KG1 (cell line): Measurements from ENCODE around the gene TRAPPC6A.
A peak's percentile ranks its signal among the peaks of the same experiment; 100 is the strongest.
"Not testable (repeated sequence)": the region's sequence is repeated elsewhere in the genome, so short reads cannot be mapped to it uniquely, and the experiment has no call there.

Experiments
- DNase-seq: peaks from one replicate; lab custom pipeline; 2025; lab: John Stamatoyannopoulos, UW

Gene TRAPPC6A

GRCh38 chr19:45130236-45130635, 47.8 kb downstream of the TRAPPC6A start:
- DNase-seq, result no peak

GRCh38 chr19:45128806-45129205, 49.2 kb downstream of the TRAPPC6A start:
- no peak for DNase-seq

DNA sequence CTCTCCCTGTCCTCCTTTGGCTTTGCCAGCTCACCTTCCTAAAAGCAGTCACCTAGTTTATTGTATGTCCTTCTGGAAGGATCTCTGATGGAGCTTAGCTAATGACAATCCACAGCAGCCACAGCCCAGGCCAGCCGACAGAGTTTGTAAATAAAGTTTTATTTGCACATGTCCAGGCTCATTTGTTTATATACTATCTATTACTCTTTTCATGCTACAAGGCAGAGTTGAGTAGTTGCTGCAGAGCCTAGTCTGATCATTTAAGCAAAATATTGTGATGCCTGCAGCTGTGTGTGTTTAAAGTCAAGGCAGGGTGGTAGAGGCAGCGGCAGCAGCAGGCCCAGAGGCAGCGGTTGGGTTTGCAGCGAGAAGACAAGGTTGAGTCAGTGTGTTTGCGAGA, 49.9 kb downstream of the TRAPPC6A start:
- no peak for DNase-seq

GRCh38 chr19:45126654-45127053, 51.4 kb downstream of the TRAPPC6A start:
- DNase-seq, result no peak

DNA sequence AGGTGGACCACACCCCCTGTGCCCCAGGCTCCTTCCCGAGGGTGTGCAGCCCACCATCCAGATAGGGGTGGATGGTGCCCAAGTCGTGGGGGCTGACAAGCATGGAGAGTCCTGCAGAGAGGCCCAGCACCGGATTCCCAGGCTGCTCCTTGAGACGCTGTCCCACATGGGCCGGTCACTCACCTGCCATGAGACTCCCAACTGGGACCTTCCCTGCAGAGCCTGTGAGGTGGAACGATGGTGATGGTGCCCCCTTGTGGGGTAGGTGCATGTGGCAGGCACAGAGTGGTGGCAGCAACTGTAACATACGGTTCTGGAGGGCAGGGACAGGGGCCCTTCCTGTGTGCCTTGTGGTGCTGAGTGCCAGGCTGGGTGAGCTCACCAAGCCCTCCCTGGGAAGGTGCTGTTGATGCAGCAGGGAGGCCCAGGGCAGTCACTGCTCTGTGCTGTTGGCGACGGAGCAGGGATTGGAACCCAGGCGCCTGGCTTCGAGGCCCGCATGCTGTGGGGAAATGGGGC, 52.0 kb downstream of the TRAPPC6A start:
- peak; percentile 20 for DNase-seq

DNA sequence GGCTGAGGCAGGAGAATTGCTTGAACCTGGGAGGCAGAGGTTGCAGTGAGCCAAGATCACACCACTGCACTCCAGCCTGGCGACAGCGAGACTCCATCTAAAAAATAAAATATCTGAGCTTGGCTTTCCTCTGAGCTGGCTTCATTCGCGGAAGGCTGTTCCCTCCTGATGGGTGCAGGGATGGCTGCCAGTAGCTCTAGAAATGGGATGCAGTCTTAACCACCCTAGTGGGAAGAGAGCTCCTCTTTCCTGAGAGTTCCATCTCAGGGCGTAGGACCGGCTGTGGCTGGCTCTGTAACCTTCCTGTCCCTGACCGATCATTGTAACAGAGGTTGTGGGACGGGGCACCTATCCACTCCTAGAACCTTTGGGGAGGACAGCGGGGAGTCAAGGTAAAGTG, 52.7 kb downstream of the TRAPPC6A start:
- no peak for DNase-seq

GRCh38 chr19:45124021-45124420, 54.0 kb downstream of the TRAPPC6A start:
- DNase-seq, result no peak

DNA sequence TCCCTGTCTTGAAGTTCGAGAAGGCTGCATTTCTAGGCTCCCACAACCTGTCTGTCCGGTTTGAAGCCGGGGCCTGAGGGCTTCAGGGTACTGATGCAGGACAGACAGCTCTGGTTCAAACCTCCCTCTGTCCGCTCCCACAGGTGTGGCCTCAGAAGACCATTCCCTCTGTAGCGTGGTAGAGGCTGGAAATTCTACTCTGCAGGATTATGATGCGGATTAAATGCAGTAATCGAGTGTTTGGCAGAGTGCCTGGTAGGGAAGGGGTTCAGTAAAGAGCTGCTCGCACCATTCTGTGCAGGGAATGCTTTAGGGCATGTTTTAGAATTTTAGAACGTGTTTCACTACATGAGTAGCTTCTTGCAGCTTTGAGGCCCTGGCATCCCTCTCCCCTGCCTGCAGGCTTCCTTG, 54.6 kb downstream of the TRAPPC6A start:
- DNase-seq, result no peak

GRCh38 chr19:45122832-45123231, 55.2 kb downstream of the TRAPPC6A start:
- no peak for DNase-seq

- no peak for DNase-seq
Observed at GRCh38 chr19:45121827-45122345, 56.2 kb downstream of the TRAPPC6A start.

DNA sequence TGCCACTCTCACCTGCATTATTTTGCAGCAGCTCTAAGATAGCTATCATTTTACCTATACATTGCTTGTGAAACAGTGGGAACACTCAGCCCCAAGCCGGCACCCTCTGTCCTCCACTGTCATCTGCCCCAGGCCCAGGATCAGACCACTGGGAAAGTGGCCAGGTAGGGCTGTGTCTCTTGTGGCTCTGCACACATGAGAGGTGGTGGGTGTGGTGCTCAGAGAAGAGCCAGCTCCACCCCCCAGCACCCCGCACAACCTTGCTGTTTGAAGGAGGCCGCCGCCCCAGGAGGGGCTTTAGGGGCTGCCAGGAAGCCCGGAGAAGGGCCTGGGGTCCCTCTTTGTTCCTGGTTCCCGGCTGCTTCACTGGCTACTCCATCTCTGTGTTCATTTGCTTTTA, 58.5 kb downstream of the TRAPPC6A start:
- no peak for DNase-seq

GRCh38 chr19:45118591-45119355, 59.3 kb downstream of the TRAPPC6A start:
- not testable (repeated sequence) for DNase-seq

- DNase-seq, result no peak
Observed at GRCh38 chr19:45118106-45118505, 59.9 kb downstream of the TRAPPC6A start.

GRCh38 chr19:45117671-45118070, 60.4 kb downstream of the TRAPPC6A start:
- no peak for DNase-seq

GRCh38 chr19:45117167-45117594, 60.9 kb downstream of the TRAPPC6A start:
- DNase-seq, result peak; percentile 46

DNA sequence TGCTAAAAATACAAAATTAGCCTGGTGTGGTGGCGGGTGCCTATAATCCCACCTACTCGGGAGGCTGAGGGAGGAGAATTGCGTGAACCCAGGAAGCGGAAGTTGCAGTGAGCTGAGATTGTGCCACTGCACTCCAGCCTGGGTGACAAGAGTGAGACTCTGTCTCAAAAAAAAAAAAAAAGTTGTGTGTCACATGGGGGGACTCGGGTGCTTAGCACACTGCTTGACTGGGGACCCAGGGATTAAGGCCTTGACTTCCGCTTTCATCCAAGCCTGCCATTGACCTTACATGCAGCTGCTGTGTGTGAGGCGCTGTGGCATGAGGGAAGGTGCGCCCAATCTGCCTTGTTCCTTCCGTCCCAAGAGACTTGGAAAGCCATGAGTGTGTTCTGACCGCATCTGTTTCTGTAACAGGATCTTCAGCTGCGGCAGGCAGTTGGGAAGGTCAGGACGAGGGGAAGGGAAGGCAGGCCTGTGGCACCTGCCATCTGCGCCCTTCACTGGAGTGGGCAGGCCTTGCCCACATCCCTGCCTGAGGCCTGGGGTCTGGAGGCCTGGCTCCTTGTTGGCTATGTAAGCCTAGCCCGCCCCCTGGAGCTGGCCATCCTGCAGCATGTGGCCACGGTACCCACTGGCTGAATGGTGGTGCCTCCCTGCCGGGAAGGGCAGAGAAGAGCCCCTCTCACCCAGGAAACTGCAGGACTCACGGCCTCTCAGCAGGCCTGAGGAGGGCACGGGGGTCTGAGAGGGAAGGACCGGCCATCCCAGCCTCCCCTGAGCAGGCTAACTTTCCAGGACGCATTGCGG, 62.0 kb downstream of the TRAPPC6A start:
- DNase-seq, result no peak

DNA sequence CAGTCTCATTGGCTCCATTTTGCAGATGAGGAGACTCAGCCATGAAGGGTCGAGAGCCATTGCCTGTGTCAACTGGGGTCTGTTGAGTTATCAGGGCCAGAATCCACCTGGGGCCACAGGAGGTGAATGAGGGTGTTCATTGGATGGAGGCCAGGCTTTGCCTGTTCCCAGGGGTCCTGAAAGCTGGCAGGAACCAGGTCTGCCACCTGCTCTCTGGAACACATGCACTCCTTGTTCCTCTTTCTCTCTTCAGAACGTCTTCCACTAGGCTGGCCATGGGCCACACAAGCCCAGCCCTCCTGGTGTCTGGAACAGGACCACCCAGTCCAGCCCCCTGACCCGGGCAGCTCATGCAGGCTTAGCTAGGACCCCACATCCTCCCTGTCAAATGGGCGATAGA, 63.9 kb downstream of the TRAPPC6A start:
- DNase-seq, result no peak

DNA sequence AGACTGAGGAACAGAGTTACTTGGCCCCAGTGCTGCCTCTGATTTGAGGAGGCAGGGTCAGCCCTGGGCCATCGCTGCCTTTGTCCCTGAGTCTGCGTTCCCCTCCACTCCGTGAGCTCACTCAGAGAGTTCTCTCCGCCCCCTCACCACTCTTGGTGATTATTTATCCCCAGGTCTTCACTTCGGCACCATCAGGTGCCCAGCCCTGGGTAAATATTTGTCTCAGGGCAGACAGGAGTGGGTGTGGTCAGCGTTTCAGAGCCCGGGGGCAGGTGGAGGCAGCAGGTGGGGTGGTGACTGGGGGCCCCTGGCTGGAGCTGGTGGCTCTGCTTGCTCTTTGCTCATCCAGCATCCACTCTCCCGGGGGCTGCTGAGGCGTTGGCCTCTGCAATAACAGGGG, 64.4 kb downstream of the TRAPPC6A start:
- no peak for DNase-seq
